ENCODE results near the gene TRABD2A. TPM values are rescaled to one million over a fixed set of nuclear protein-coding genes. Genes with fewer than 3 reads are reported as not detected.

Gene TRABD2A
- total RNA-seq, 4 donors from 2014 or later = 0.14 to 3.0 (median 0.29) TPM; not detected in 1

DNA sequence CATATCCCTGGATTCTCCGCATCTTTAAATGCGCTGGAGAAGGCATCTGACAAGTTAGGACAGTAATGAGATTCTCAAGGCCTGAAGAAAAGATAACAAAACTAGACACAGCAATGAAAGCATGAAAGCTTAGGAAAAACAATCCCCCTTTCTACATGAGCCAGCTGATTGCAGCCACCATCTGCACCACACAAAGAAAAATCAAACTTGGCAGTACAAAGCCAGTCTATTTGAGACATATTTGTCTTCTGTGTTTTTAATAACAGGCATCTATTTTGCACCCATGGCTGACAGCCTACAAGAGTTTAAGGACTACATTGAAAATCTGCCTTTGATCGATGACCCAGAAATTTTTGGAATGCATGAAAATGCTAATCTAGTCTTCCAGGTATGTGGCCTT is 83.6 kb downstream of the TRABD2A start:
- H3K36me3 ChIP-seq = no peaks in the 10 kb centered on the region
- no peak overlapping the region for H3K27ac ChIP-seq
- TF ChIP-seq POLR2A (IDR thresholded peaks at IDR 0.05) = no peak
- TF ChIP-seq, protein P1, sequence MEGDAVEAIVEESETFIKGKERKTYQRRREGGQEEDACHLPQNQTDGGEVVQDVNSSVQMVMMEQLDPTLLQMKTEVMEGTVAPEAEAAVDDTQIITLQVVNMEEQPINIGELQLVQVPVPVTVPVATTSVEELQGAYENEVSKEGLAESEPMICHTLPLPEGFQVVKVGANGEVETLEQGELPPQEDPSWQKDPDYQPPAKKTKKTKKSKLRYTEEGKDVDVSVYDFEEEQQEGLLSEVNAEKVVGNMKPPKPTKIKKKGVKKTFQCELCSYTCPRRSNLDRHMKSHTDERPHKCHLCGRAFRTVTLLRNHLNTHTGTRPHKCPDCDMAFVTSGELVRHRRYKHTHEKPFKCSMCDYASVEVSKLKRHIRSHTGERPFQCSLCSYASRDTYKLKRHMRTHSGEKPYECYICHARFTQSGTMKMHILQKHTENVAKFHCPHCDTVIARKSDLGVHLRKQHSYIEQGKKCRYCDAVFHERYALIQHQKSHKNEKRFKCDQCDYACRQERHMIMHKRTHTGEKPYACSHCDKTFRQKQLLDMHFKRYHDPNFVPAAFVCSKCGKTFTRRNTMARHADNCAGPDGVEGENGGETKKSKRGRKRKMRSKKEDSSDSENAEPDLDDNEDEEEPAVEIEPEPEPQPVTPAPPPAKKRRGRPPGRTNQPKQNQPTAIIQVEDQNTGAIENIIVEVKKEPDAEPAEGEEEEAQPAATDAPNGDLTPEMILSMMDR (IDR thresholded peaks at IDR 0.05) = no peak
- DNase-seq = no peak
- no peak overlapping the region for H3K4me3 ChIP-seq
- intact Hi-C loops (cut with DNase I; ENCODE audit: low total_unique reads) = no loop called here
- no peaks in the 10 kb centered on the region for H3K9me3 ChIP-seq
- no peaks in the 10 kb centered on the region for H3K4me1 ChIP-seq
- no peaks in the 10 kb centered on the region for H3K27me3 ChIP-seq

DNA sequence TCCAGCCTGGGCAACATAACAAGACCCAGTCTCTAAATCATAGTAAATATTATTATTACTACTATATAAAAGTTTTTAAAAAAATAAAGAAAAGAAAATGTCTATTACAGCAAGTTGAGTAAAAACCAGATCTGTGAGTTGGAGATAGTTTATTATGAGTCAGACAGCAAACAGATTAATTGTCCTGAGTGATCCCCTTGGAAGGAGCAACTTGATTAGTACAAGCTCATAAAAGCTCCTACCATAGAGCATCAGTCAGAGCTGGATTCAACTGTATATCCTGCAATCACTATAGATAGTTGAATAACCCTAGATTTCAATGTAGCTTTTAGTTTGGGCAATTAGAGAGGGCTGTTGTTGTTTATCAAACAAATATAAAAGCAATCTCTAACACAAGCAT is 84.1 kb downstream of the TRABD2A start:
- H3K36me3 ChIP-seq = no peaks in the 10 kb centered on the region
- no peaks in the 10 kb centered on the region for H3K4me1 ChIP-seq
- H3K4me3 ChIP-seq = no peak overlapping the region
- no peaks in the 10 kb centered on the region for H3K9me3 ChIP-seq
- no peaks in the 10 kb centered on the region for H3K27me3 ChIP-seq
- intact Hi-C loops (cut with DNase I; ENCODE audit: low total_unique reads) = no loop called here
- no peak for DNase-seq
- H3K27ac ChIP-seq = no peak overlapping the region
- TF ChIP-seq, protein P1 (IDR thresholded peaks at IDR 0.05) = no peak
- no peak for TF ChIP-seq POLR2A (IDR thresholded peaks at IDR 0.05)

- Histone ChIP-seq H3K4me1 (no peaks in the 10 kb centered on the region), H3K27me3 (no peaks in the 10 kb centered on the region), H3K27ac (no peak overlapping the region), H3K9me3 (no peaks in the 10 kb centered on the region), H3K4me3 (no peak overlapping the region), H3K36me3 (no peaks in the 10 kb centered on the region)
- no peak for DNase-seq
- TF ChIP-seq, protein P1 (IDR thresholded peaks at IDR 0.05) = no peak
- TF ChIP-seq POLR2A (IDR thresholded peaks at IDR 0.05) = no peak
- intact Hi-C loops (cut with DNase I; ENCODE audit: low total_unique reads) = no loop called here
Measured at GRCh38 chr2:84793641-84794040, 87.2 kb downstream of the TRABD2A start.

DNA sequence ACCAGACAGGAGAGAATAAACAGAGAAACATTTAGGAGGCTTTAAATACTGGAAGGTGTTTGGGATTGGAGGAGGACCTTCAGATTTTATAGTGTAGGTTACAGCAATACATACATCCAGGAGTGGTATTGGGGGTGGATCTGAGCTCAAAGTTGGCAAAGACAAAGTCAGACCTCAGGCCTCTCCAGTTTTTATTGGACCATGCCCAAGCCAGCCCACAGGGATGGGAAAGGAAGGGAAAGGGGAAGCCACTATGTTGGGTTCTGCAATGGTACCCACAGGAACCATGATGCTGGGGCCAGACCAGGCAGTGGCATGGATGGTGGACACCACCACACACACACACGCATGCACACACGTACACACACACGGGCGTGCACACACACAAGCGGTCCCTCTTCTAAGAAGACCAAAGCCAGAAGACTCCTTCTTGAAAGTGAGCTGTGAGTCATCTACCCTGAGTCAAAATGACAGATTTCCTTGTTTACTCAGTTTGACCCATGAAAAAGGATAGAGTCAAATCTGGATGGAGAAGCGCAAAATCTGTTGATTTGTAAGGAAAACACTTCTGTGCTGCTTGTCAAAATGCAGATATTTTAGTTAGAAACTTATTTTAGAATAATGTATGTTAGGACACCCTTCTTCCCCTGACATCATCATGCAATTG is 87.9 kb downstream of the TRABD2A start:
- intact Hi-C loops (cut with DNase I; ENCODE audit: low total_unique reads) = no loop called here
- no peak for DNase-seq
- no peaks in the 10 kb centered on the region for H3K36me3 ChIP-seq
- TF ChIP-seq POLR2A (IDR thresholded peaks at IDR 0.05) = no peak
- TF ChIP-seq, protein P1 (IDR thresholded peaks at IDR 0.05) = no peak
- no peaks in the 10 kb centered on the region for H3K9me3 ChIP-seq
- H3K4me3 ChIP-seq = no peak overlapping the region
- H3K27ac ChIP-seq = no peak overlapping the region
- H3K4me1 ChIP-seq = no peaks in the 10 kb centered on the region
- no peaks in the 10 kb centered on the region for H3K27me3 ChIP-seq

GRCh38 chr2:84788498-84788897 is 92.4 kb downstream of the TRABD2A start:
- TF ChIP-seq, protein P1 (IDR thresholded peaks at IDR 0.05) = no peak
- TF ChIP-seq POLR2A (IDR thresholded peaks at IDR 0.05) = no peak
- Histone ChIP-seq H3K27me3 (no peaks in the 10 kb centered on the region), H3K27ac (no peak overlapping the region), H3K4me3 (no peak overlapping the region), H3K4me1 (no peaks in the 10 kb centered on the region), H3K36me3 (no peaks in the 10 kb centered on the region), H3K9me3 (no peaks in the 10 kb centered on the region)
- intact Hi-C loops (cut with DNase I; ENCODE audit: low total_unique reads) = no loop called here
- no peak for DNase-seq

All from uterus (tissue), 4 donors.